Measurements from ENCODE around the gene CEP112. TPM values are rescaled to one million over a fixed set of nuclear protein-coding genes. Genes with fewer than 3 reads are reported as not detected.
A peak's percentile ranks its signal among the peaks of the same experiment; 100 is the strongest.

Gene CEP112
- total and polyA plus RNA-seq, 2 donors (not counting 1 experiment from before 2014, with no cell fraction given), result 5.4 to 6.4 TPM

- no peak overlapping the region for H2AFZ ChIP-seq (ENCODE audit: low read length)
- no peak overlapping the region for H3K27ac ChIP-seq (ENCODE audit: insufficient read depth, low read length)
- H3K36me3 ChIP-seq (ENCODE audit: control insufficient read depth, insufficient read depth, low read length), result no peaks in the 10 kb centered on the region
- H3K79me2 ChIP-seq (ENCODE audit: control insufficient read depth, insufficient read depth, low read length), result no peaks in the 10 kb centered on the region
- H3K9me3 ChIP-seq (ENCODE audit: control insufficient read depth, insufficient read depth, low read depth, low read length), result no peaks in the 10 kb centered on the region
- TF ChIP-seq CTCF (conservative IDR thresholded peaks at IDR 0.05 in 1 of 2, IDR thresholded peaks at IDR 0.05 in 1 of 2; ENCODE audit: low read depth in 1 of 2, low read length in 2 of 2) (no peak), EZH2 (IDR thresholded peaks at IDR 0.05; ENCODE audit: low read length, missing control alignments) (no peak)
- H3K4me2 ChIP-seq (ENCODE audit: extremely low read depth, insufficient read depth, low read length), result no peak overlapping the region
- no peaks in the 10 kb centered on the region for H4K20me1 ChIP-seq (ENCODE audit: control insufficient read depth, extremely low read depth, insufficient read depth, low read length)
- H3K4me3 ChIP-seq (replicated peaks in 1 of 4; ENCODE audit: control extremely low read depth in 1 of 4, insufficient read depth in 1 of 4, low read depth in 3 of 4, low read length in 4 of 4), result no peak overlapping the region
- no peaks in the 10 kb centered on the region for H3K4me1 ChIP-seq (ENCODE audit: control insufficient read depth, extremely low read depth, insufficient read depth, low read length)
- DNase-seq (ENCODE audit: low read depth in 2 of 2), result no peak
- H3K9ac ChIP-seq (ENCODE audit: insufficient read depth, low read length), result no peak overlapping the region
- H3K27me3 ChIP-seq (ENCODE audit: control insufficient read depth, insufficient read depth, low read length), result no peaks in the 10 kb centered on the region
Observed at GRCh38 chr17:65807361-65807760, 384.6 kb downstream of the CEP112 start.

- no peak overlapping the region for H3K9ac ChIP-seq (ENCODE audit: insufficient read depth, low read length)
- H4K20me1 ChIP-seq (ENCODE audit: control insufficient read depth, extremely low read depth, insufficient read depth, low read length), result no peaks in the 10 kb centered on the region
- H3K27ac ChIP-seq (ENCODE audit: insufficient read depth, low read length), result no peak overlapping the region
- no peak for DNase-seq (ENCODE audit: low read depth in 2 of 2)
- H3K4me3 ChIP-seq (replicated peaks in 1 of 4; ENCODE audit: control extremely low read depth in 1 of 4, insufficient read depth in 1 of 4, low read depth in 3 of 4, low read length in 4 of 4), result no peak overlapping the region
- H3K4me2 ChIP-seq (ENCODE audit: extremely low read depth, insufficient read depth, low read length), result no peak overlapping the region
- H3K27me3 ChIP-seq (ENCODE audit: control insufficient read depth, insufficient read depth, low read length), result no peaks in the 10 kb centered on the region
- no peaks in the 10 kb centered on the region for H3K9me3 ChIP-seq (ENCODE audit: control insufficient read depth, insufficient read depth, low read depth, low read length)
- no peaks in the 10 kb centered on the region for H3K4me1 ChIP-seq (ENCODE audit: control insufficient read depth, extremely low read depth, insufficient read depth, low read length)
- no peaks in the 10 kb centered on the region for H3K36me3 ChIP-seq (ENCODE audit: control insufficient read depth, insufficient read depth, low read length)
- H3K79me2 ChIP-seq (ENCODE audit: control insufficient read depth, insufficient read depth, low read length), result no peaks in the 10 kb centered on the region
- TF ChIP-seq EZH2 (IDR thresholded peaks at IDR 0.05; ENCODE audit: low read length, missing control alignments), result no peak
- no peak for TF ChIP-seq CTCF (conservative IDR thresholded peaks at IDR 0.05 in 1 of 2, IDR thresholded peaks at IDR 0.05 in 1 of 2; ENCODE audit: low read depth in 1 of 2, low read length in 2 of 2)
- H2AFZ ChIP-seq (ENCODE audit: low read length), result no peak overlapping the region
Observed at GRCh38 chr17:65801513-65801912, 390.4 kb downstream of the CEP112 start.

- no peaks in the 10 kb centered on the region for H3K79me2 ChIP-seq (ENCODE audit: control insufficient read depth, insufficient read depth, low read length)
- no peaks in the 10 kb centered on the region for H3K36me3 ChIP-seq (ENCODE audit: control insufficient read depth, insufficient read depth, low read length)
- H3K9ac ChIP-seq (ENCODE audit: insufficient read depth, low read length), result no peak overlapping the region
- DNase-seq (ENCODE audit: low read depth in 2 of 2), result peak in 1 of 2 donors; percentile 29
- no peak overlapping the region for H3K27ac ChIP-seq (ENCODE audit: insufficient read depth, low read length)
- H3K9me3 ChIP-seq (ENCODE audit: control insufficient read depth, insufficient read depth, low read depth, low read length), result no peaks in the 10 kb centered on the region
- no peaks in the 10 kb centered on the region for H3K4me1 ChIP-seq (ENCODE audit: control insufficient read depth, extremely low read depth, insufficient read depth, low read length)
- TF ChIP-seq CTCF (conservative IDR thresholded peaks at IDR 0.05 in 1 of 2, IDR thresholded peaks at IDR 0.05 in 1 of 2; ENCODE audit: low read depth in 1 of 2, low read length in 2 of 2) (no peak), EZH2 (IDR thresholded peaks at IDR 0.05; ENCODE audit: low read length, missing control alignments) (no peak)
- H3K27me3 ChIP-seq (ENCODE audit: control insufficient read depth, insufficient read depth, low read length), result no peaks in the 10 kb centered on the region
- H3K4me2 ChIP-seq (ENCODE audit: extremely low read depth, insufficient read depth, low read length), result no peak overlapping the region
- no peaks in the 10 kb centered on the region for H4K20me1 ChIP-seq (ENCODE audit: control insufficient read depth, extremely low read depth, insufficient read depth, low read length)
- no peak overlapping the region for H3K4me3 ChIP-seq (replicated peaks in 1 of 4; ENCODE audit: control extremely low read depth in 1 of 4, insufficient read depth in 1 of 4, low read depth in 3 of 4, low read length in 4 of 4)
- H2AFZ ChIP-seq (ENCODE audit: low read length), result no peak overlapping the region
Observed at GRCh38 chr17:65800655-65801054, 391.3 kb downstream of the CEP112 start.

Data from fibroblast of lung (primary cell).